Common myeloid progenitor, CD34-positive (primary cell): ENCODE results near the gene PSMB1.
A peak's percentile ranks its signal among the peaks of the same experiment; 100 is the strongest.
"Not testable (repeated sequence)": the region's sequence is repeated elsewhere in the genome, so short reads cannot be mapped to it uniquely, and the experiment has no call there.

ENCODE experiments used
- CTCF ChIA-PET: fragments of 350-600 bp; sonication (Branson Sonifier 250); formaldehyde crosslinking; loops from one replicate; lab custom pipeline; 2021; ENCODE audit warnings: antibody characterized with exemption; lab: Charles Lee
- POLR2A ChIA-PET: fragments of 350-600 bp; sonication (Branson Sonifier 250); formaldehyde crosslinking; loops from one replicate; lab custom pipeline; 2021; ENCODE audit warnings: antibody characterized with exemption; lab: Charles Lee
- DNase-seq, 3 donors: peaks; one replicate each; pipeline versions ENCODE4 v3.0.0 to v3.0.0-alpha.2; 2013
- H3K27ac ChIP-seq, 2 experiments: 1 replicate in 1 of 2; 2 replicates in 1 of 2; pipeline ENCODE4 v1.7.0; 2013; ENCODE audit warnings: inconsistent platforms in 2 of 2, low read length in 2 of 2, mild to moderate bottlenecking in 2 of 2, low read depth in 1 of 2, moderate library complexity in 1 of 2; ENCODE audit not compliant: severe bottlenecking in 2 of 2, insufficient read depth in 1 of 2, poor library complexity in 1 of 2
- H3K27me3 ChIP-seq, 5 experiments: replicated peaks in 2 of 5; 1 replicate in 3 of 5; 2 replicates in 2 of 5; pipeline versions ENCODE4 v1.6.1 to v1.7.0; 2013; ENCODE audit warnings: low read length in 4 of 5, mild to moderate bottlenecking in 2 of 5, moderate library complexity in 2 of 5, inconsistent platforms in 1 of 5; ENCODE audit not compliant: insufficient read depth in 5 of 5, control insufficient read depth in 4 of 5
- H3K36me3 ChIP-seq, 4 experiments: 1 replicate in 2 of 4; 2 replicates in 2 of 4; pipeline versions ENCODE4 v1.6.1 to v1.7.0; 2013; ENCODE audit warnings: low read length in 3 of 4, control low read depth in 1 of 4, mild to moderate bottlenecking in 1 of 4; ENCODE audit not compliant: control insufficient read depth in 4 of 4, insufficient read depth in 4 of 4
- H3K4me1 ChIP-seq, 4 experiments: 1 replicate in 3 of 4; 2 replicates in 1 of 4; pipeline versions ENCODE4 v1.6.1 to v1.7.1; 2013; ENCODE audit warnings: low read length in 3 of 4, mild to moderate bottlenecking in 3 of 4, control low read depth in 1 of 4, inconsistent platforms in 1 of 4, moderate library complexity in 1 of 4; ENCODE audit not compliant: control insufficient read depth in 4 of 4, insufficient read depth in 4 of 4; ENCODE audit errors: control extremely low read depth in 1 of 4
- H3K4me3 ChIP-seq, 7 experiments: 1 replicate in 4 of 7; 2 replicates in 3 of 7; pipeline versions ENCODE4 v1.5.1 to v1.7.0; 2013; ENCODE audit warnings: mild to moderate bottlenecking in 7 of 7, low read length in 6 of 7, moderate library complexity in 6 of 7, inconsistent platforms in 2 of 7, low read depth in 2 of 7, control low read depth in 1 of 7; ENCODE audit not compliant: insufficient read depth in 4 of 7, control insufficient read depth in 1 of 7; ENCODE audit errors: extremely low read depth in 1 of 7
- H3K9me3 ChIP-seq, 5 experiments: 1 replicate in 4 of 5; 2 replicates in 1 of 5; pipeline versions ENCODE4 v1.6.1 to v1.7.1; 2013; ENCODE audit warnings: low read length in 4 of 5, mild to moderate bottlenecking in 2 of 5, inconsistent platforms in 1 of 5, low read depth in 1 of 5, moderate library complexity in 1 of 5; ENCODE audit not compliant: control insufficient read depth in 4 of 5, insufficient read depth in 2 of 5; ENCODE audit errors: control extremely low read depth in 1 of 5
- WGBS: methylation state at CpG from one replicate; pipeline ENCODE4 v1.1.5; 2013; ENCODE audit not compliant: insufficient coverage; 5-methylcytosine and 5-hydroxymethylcytosine counted together

The PSMB1 gene

DNA sequence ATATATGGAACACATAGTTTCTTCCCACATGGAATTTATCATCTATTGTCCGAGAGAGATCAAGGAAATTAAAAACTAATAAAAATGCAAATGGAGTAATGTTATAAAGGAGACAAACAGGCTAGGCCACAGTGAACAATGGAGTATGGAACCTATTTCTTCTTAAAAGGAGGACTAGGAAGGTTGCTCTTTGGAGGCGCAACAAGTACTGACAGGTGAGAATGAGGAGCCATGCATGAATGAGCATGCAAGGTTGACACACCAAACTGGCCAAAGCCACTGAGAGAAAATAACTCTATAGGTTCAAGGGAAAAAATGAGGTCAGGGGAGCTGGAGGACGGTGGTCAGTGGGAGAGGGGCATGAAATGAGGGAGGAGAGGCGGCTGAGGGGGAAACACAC lies 40.9 kb downstream of the PSMB1 start:
- H3K9me3 ChIP-seq = peaks cover 0 to 5% (median 0%) of the 10 kb centered on the region in 5 experiments
- H3K4me1 ChIP-seq = peaks cover 0 to 2% (median 0%) of the 10 kb centered on the region in 4 experiments
- no peak overlapping the region for H3K4me3 ChIP-seq
- 92% methylated on average over 1 of the region's 4 CpGs for WGBS
- no peaks in the 10 kb centered on the region for H3K36me3 ChIP-seq
- ChIA-PET CTCF (interaction anchor here (1.6 kb wide), 1 partner anchor 41 kb away, joined by 4 read pairs; no protein-coding TSS in a partner anchor), POLR2A (no interaction called here)
- no peak for DNase-seq
- H3K27me3 ChIP-seq = no peaks in the 10 kb centered on the region
- no peak overlapping the region for H3K27ac ChIP-seq

DNA sequence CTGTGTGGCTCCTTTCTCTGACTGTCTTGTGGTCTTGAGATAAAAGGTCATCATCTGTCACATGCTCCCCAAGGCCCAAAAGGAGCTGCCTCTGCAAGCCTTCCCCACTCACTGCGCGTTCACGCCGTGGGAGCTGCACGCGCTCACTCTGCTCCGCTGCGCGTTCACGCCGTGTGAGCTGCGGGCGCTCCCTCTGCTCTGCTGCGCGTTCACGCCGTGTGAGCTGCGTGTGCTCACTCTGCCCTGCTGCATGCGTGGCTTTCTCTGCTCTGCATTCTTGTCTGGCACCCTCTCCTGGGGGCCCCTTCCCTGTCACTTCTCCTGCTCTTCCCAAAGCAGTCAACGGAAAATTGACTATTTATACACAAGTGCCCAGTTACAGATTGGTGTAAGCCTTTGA lies 42.5 kb downstream of the PSMB1 start:
- 97% methylated on average over 20 of the region's 20 CpGs for WGBS
- peaks cover 0 to 5% (median 0%) of the 10 kb centered on the region in 5 experiments for H3K9me3 ChIP-seq
- ChIA-PET CTCF (interaction anchor here (1.0 to 1.6 kb wide), 2 partner anchors 20 to 39 kb away, joined by 4 to 5 read pairs; no protein-coding TSS in a partner anchor), POLR2A (no interaction called here)
- DNase-seq = no peak
- no peak overlapping the region for H3K4me3 ChIP-seq
- H3K27me3 ChIP-seq = no peaks in the 10 kb centered on the region
- H3K4me1 ChIP-seq = no peaks in the 10 kb centered on the region
- no peak overlapping the region for H3K27ac ChIP-seq
- no peaks in the 10 kb centered on the region for H3K36me3 ChIP-seq

DNA sequence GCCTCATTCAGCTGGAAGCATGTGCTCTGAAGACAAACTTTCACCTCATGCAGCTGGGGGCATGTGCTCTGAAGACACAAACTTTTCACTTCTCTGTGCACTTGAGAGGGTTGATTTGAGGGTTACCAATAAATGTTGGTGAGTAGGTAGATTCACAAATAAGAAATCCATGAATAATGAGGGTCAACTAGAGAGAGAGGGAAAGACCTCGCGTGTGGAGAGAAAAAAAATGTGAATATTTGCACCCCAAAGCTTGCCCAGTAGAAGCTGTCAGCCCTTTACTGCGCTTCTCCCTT lies 43.4 kb downstream of the PSMB1 start:
- no peaks in the 10 kb centered on the region for H3K27me3 ChIP-seq
- CTCF ChIA-PET = interaction anchor here (1.0 kb wide), 1 partner anchor 21 kb away, joined by 5 read pairs; no protein-coding TSS in a partner anchor
- POLR2A ChIA-PET = no interaction called here
- peaks cover 0 to 5% (median 0%) of the 10 kb centered on the region in 4 experiments for H3K4me1 ChIP-seq
- H3K27ac ChIP-seq = no peak overlapping the region
- DNase-seq = no peak
- H3K36me3 ChIP-seq = no peaks in the 10 kb centered on the region
- no peaks in the 10 kb centered on the region for H3K9me3 ChIP-seq
- H3K4me3 ChIP-seq = no peak overlapping the region
- WGBS = 100% methylated on average over 3 of the region's 3 CpGs

DNA sequence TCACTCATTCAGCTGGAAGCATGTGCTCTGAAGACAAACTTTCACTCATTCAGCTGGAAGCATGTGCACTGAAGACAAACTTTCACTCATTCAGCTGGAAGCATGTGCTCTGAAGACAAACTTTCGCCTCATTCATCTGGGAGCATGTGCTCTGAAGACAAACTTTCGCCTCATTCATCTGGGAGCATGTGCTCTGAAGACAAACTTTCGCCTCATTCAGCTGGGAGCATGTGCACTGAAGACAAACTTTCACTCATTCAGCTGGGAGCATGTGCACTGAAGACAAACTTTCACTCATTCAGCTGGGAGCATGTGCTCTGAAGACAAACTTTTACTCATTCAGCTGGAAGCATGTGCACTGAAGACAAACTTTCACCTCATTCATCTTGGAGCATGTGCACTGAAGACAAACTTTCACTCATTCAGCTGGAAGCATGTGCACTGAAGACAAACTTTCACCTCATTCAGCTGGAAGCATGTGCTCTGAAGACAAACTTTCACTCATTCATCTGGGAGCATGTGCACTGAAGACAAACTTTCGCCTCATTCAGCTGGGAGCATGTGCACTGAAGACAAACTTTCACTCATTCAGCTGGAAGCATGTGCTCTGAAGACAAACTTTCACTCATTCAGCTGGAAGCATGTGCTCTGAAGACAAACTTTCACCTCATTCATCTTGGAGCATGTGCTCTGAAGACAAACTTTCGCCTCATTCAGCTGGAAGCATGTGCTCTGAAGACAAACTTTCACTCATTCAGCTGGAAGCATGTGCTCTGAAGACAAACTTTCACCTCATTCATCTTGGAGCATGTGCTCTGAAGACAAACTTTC lies 44.0 kb downstream of the PSMB1 start:
- H3K4me1 ChIP-seq = peaks cover 0 to 10% (median 1%) of the 10 kb centered on the region in 4 experiments
- DNase-seq, H3K4me3 ChIP-seq, POLR2A ChIA-PET, H3K36me3 ChIP-seq, H3K9me3 ChIP-seq, H3K27ac ChIP-seq, H3K27me3 ChIP-seq, CTCF ChIA-PET: not testable (repeated sequence)
- WGBS = 100% methylated on average over 3 of the region's 5 CpGs

DNA sequence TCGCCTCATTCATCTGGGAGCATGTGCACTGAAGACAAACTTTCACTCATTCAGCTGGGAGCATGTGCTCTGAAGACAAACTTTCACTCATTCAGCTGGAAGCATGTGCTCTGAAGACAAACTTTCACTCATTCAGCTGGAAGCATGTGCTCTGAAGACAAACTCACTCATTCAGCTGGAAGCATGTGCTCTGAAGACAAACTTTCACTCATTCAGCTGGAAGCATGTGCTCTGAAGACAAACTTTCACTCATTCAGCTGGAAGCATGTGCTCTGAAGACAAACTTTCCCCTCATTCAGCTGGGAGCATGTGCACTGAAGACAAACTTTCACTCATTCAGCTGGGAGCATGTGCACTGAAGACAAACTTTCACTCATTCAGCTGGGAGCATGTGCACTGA lies 44.8 kb downstream of the PSMB1 start:
- H3K4me1 ChIP-seq = peaks cover 0 to 13% (median 2%) of the 10 kb centered on the region in 4 experiments
- POLR2A ChIA-PET = not testable (repeated sequence)
- CTCF ChIA-PET = interaction anchor here (0.9 kb wide), 1 partner anchor 18 kb away, joined by 3 read pairs; no protein-coding TSS in a partner anchor

DNA sequence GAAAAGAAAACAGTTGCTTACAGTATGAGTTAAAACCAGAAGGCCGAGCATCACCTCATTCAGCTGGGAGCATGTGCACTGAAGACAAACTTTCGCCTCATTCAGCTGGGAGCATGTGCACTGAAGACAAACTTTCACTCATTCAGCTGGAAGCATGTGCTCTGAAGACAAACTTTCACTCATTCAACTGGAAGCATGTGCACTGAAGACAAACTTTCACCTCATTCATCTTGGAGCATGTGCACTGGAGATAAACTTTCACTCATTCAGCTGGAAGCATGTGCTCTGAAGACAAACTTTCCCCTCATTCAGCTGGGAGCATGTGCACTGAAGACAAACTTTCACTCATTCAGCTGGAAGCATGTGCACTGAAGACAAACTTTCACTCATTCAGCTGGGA lies 45.4 kb downstream of the PSMB1 start:
- peaks cover 0 to 13% (median 2%) of the 10 kb centered on the region in 4 experiments for H3K4me1 ChIP-seq
- CTCF ChIA-PET = interaction anchor here (0.8 to 1.5 kb wide), 3 partner anchors 9 to 558 kb away, joined by 3 to 4 read pairs (median 3); no protein-coding TSS in a partner anchor
- H3K36me3 ChIP-seq, H3K27ac ChIP-seq, H3K27me3 ChIP-seq, POLR2A ChIA-PET, H3K9me3 ChIP-seq, H3K4me3 ChIP-seq, DNase-seq: not testable (repeated sequence)
- WGBS = no CpG with 5 or more reads among the region's 2 CpGs

More for the DNA sequence above, 44.8 kb downstream of the PSMB1 start:
- no CpG with 5 or more reads among the region's 1 CpG for WGBS
- H3K4me3 ChIP-seq, H3K36me3 ChIP-seq, H3K9me3 ChIP-seq, H3K27me3 ChIP-seq, H3K27ac ChIP-seq, DNase-seq: not testable (repeated sequence)

DNA sequence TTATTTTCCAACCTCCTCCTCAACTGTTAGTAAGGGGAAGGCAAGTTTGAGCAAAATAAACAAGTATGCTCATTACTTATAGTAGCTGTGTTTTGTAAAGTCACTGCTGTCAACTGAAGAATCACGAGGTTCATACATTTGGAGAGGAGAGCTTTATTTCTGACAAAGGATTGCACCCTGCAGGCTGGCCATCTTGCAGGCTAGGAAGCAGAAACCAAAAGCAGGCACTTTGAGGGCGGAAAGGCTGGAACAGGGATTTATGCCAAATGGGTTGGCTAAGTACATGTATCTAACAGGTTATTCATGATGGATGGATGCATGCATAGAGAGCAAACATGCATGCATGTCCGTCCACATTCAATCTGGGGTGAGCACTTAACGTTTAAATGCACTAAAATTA lies 46.7 kb downstream of the PSMB1 start:
- H3K27me3 ChIP-seq = peaks cover 0 to 3% (median 2%) of the 10 kb centered on the region in 5 experiments
- H3K4me1 ChIP-seq = peaks cover 0 to 13% (median 2%) of the 10 kb centered on the region in 4 experiments
- no peak overlapping the region for H3K27ac ChIP-seq
- 54% methylated on average over 3 of the region's 4 CpGs for WGBS
- no peak overlapping the region for H3K4me3 ChIP-seq
- peak in 2 of 3 donors; percentile 38 to 71 for DNase-seq
- H3K9me3 ChIP-seq = peaks cover 0 to 18% (median 15%) of the 10 kb centered on the region in 5 experiments
- ChIA-PET CTCF (interaction anchor here (0.6 to 1.5 kb wide), 3 partner anchors 11 to 548 kb away, joined by 4 read pairs; no protein-coding TSS in a partner anchor), POLR2A (no interaction called here)
- H3K36me3 ChIP-seq = no peaks in the 10 kb centered on the region
